Measurements from ENCODE around the gene WWOX.

The WWOX gene

DNA sequence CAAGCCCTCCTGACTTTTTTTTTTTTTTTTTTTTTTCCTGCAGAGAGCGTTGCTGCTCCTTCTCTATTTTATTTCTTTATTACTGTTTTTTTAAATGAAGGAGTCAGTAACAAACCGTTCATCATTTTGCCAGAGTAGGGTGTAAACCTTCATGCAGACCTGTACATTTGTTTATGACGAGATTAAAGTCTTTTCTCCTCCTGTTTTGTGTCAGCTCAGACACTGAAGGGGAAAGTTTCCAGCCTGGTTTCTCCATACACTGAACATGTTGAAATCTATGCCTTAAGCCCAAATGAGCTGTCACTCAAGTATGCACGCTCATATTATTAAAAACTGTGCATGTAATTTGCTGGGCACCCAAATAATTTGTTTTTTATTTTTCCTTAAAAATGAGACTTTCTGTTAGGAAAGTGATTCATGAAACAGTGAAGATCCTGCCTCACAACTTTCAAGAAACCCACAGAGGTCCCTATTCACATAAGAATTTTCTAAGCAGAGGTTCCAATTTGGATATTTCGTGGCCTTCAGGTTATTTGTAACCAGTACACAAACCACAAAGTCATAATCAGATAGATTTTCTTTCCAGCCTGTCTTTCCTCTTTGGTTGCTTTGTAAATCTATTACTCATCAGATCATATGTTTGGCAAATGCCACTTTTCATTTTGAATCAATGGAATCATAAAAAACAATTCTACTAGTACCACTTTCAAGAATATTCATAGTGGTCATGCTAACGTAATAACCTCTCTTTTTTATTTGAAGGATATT is 800.8 kb downstream of the WWOX start:
- no peak for DNase-seq (ENCODE audit: low read depth, low spot score)

- no peak for DNase-seq (ENCODE audit: low read depth, low spot score)
Measured at GRCh38 chr16:78900966-78901365, 801.5 kb downstream of the WWOX start.

GRCh38 chr16:78902321-78902720 is 802.9 kb downstream of the WWOX start:
- DNase-seq (ENCODE audit: low read depth, low spot score) = no peak

- no peak for DNase-seq (ENCODE audit: low read depth, low spot score)
Measured at GRCh38 chr16:78903237-78903636, 803.8 kb downstream of the WWOX start.

- no peak for DNase-seq (ENCODE audit: low read depth, low spot score)
Measured at GRCh38 chr16:78903843-78904242, 804.4 kb downstream of the WWOX start.

GRCh38 chr16:78906135-78906534 is 806.7 kb downstream of the WWOX start:
- DNase-seq (ENCODE audit: low read depth, low spot score) = no peak

GRCh38 chr16:78909226-78909625 is 809.8 kb downstream of the WWOX start:
- DNase-seq (ENCODE audit: low read depth, low spot score) = no peak

DNA sequence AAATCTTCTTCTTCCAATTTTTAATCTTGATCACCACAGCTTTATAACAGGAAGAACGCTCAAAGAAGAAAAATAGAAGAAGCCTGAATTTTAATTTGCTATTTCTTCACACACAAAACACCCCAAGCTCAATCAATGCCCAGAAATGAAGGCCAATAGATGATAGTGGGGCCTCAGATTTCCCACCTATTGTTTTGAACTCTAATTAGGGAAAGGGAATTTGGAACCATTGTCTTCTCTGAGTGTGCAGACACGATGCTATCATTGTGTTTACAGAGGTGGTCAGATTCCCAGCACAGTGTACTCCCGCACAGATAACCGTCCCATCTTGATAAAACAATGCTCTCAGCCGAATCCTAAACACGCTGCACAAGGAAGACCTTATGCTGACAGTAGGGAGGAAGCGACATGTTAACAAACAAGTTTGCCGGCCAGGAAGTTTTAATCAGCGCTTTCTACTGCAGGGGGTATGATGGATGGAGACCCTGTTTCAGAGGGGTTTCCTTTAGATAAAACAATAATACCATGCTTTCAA is 816.4 kb downstream of the WWOX start:
- DNase-seq (ENCODE audit: low read depth, low spot score) = no peak

DNA sequence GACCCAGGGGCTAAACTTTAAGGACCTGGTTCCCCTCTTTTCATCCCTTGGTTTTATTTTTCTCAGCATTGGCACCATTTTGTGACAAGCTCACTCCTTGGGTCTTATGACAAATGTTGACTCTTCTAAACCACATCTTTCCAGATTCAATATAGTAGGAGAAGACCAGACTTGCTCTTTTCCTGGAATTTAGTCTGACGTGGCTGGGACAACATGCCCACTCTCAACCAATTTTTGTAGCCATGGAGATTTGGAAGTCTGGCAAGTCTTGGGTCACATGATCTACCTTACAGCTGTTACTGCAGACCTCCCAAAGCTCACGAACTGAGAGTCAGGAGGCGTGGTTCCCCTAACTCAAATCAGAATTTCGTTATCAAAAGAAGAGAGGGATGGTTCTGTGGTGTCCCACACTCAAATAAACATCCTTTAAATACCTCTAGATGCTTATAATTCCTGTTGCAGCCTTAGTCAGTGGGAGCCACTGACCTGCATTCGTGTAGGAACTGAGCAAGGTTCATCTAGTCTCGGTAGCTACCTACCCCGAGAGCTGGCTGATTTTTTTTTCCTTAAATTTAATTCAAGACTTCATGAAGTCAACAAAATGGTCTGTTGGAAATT is 817.6 kb downstream of the WWOX start:
- no peak for DNase-seq (ENCODE audit: low read depth, low spot score)

DNA sequence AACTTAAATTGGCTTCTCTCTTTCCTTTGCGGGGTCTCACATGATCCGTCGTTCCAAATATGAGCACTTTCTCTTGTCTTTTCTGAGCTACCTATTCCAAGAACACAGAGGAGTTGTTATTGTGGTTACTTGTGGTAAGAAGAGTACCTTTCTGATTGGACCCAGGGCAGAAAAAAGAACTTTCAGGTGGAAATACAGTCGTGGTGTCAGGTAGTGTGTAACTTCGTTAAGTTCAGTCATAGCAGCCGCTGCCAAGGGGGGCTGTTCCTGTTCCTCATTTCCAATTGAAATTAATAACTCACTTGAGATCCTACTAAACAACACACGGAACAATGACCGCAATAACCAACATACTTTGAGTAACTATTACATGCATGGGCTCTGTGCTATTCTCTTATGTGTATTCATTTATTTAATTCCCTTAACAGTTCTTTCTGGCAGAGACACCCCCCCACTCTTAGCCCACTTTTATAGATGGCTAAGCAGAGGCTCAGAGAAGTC is 819.4 kb downstream of the WWOX start:
- DNase-seq (ENCODE audit: low read depth, low spot score) = no peak

DNA sequence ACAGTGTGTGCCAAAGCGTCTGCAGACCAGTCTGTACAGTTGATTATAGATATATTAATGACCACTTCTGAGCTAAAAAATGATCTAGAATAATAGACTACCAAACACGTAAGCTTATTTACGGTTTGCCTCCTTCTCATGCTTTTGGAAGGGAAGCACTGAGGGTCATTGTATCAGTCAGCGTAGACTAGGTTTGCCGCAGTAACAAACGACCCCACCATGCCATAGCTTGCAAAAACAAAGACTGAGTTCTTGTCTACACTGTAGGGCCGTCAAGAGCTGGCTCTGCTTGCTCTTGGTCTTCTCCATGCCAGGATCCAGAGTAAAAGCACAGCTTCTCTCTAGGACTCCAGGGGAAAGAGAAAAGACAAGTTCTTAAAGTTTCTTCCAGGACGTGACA is 820.4 kb downstream of the WWOX start:
- DNase-seq (ENCODE audit: low read depth, low spot score) = no peak

DNA sequence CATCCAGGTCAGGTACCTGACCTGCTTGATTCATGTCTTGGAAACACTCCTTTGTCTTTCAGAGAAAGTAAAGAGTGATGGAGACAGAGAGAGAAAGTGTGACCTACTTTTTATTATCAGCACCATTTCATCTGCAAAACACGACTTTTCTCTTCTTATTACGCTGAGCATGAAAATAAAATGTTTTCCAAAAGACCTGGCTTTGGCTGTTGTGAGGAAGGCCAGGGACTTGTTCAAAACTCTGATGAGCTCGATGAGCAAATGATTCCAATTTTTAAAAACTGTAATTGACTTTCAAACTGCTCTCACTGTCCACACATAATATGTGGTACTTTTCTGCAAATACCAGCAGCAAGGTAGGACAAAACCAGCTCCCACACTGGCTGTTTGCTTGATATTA is 821.2 kb downstream of the WWOX start:
- DNase-seq (ENCODE audit: low read depth, low spot score) = no peak

DNA sequence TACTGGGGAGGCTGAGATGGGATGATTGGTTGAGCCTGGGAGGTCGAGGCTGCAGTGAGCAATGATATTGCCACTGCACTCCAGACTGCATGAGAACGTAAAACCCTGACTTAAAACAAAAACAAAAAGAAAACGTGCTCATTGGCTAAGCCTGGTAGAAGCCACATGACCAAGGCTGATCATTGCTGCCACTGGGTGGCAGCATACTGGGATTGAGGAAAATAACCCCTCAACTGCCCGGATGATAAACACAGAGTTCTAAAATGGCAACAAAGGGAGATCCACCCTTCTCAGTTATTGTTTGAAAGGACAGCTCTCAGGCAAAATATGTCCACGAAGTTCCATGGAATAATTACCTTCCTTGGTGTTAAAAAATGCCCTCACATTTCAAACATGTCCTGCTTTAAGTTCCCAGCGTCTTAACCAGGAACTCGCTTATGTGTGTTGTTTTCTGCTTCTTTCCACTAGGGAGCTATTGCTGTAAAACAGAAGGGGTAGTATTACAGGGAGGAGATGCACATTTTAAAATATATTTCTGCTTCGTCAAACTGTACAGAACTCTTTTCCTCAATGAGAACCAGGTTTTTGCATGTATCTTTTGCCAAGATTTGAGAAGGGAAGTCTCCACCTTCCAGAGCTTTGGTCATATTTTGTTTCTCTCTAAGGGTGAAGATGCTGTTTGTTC is 825.8 kb downstream of the WWOX start:
- no peak for DNase-seq (ENCODE audit: low read depth, low spot score)

DNA sequence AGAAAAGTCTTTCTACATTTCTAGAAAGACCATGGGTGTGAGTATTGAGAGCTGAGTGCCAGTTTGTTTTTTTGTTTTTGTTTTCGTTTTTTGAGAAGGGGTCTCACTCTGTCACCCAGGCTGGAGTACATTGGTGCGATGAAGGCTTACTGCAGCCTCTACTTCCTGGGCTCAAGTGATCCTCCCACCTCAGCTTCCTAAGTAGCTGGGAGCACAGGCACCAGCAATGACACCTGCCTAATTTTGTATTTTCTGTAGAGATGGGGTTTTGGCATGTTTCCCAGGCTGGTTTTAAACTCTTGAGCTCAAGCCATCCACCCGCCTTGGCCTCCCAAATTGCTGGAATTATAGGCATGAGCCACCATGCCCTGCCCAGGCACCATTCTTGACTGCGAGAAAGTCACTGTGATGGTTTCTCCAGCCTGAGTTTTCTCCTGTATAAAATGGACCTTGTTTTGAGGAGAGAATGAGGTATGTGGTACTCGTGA is 827.3 kb downstream of the WWOX start:
- no peak for DNase-seq (ENCODE audit: low read depth, low spot score)

DNA sequence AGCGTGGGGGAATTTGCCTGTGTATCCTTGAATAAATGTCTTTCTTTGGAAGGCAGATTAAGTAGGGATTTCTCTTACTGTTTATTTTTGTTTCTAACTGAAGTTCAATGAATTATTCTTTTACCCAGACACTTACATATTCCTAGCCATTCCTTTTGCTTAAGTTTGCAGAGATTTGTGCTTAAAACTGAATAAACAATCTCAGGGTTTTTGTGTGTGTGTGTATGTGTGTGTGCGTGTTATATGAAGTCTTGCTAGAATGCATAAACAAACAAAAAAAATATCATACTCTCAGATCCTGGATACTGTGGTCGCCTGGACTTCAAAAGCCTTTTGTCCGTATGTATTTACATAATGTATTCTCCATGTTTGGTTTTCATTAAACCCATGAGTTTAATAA is 828.3 kb downstream of the WWOX start:
- DNase-seq (ENCODE audit: low read depth, low spot score) = no peak

DNA sequence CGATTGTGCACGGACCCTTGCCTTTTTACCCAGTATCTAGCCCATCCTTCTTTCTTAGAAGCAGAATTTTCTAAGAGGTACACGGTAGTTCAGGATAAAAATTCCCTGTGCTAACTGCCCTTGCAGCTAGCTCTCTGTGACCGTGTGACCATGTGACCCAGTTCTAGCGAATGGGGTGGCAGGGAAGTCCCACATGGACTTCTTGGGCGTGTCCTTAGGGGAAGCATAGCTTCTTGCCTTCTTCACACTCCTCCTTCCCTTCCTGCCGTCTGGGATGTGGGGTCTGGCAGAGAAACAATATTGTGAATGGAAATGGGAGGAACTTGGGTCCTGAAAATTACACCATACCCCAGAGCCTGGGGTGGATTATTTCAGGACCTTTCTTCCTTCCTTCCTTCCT is 830.4 kb downstream of the WWOX start:
- DNase-seq (ENCODE audit: low read depth, low spot score) = no peak

- no peak for DNase-seq (ENCODE audit: low read depth, low spot score)
Measured at GRCh38 chr16:78930561-78930960, 831.1 kb downstream of the WWOX start.

GRCh38 chr16:78931267-78931666 is 831.8 kb downstream of the WWOX start:
- DNase-seq (ENCODE audit: low read depth, low spot score) = no peak

- DNase-seq (ENCODE audit: low read depth, low spot score) = no peak
Measured at GRCh38 chr16:78931678-78932077, 832.2 kb downstream of the WWOX start.

DNA sequence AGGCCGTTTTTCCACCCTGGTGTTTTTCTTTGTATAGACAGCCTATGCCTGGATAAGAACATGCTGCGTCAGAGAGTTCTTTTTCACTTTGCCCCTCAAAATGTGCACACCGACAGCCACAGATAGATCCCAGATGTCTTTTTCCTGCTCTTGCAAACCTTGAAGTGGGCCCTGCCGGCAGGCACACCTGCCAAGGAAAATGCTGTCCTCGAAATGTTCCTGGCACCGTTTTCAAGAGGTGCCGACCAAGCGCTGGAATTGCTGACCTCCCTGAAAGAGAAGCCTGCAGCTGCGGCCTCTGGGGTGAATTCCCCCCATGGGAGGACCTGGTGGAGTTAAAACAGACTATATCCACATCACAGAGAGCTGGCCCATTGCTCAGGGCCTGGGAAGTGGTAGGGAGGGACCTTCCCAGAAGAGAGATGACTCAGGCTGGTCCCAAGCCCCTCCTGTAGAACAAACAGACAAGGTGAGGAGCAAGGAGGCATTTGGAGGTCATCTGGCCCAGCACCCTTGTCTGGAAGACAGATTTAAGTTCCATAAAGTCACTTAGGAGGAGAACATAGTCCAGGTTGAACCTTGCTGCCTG is 833.0 kb downstream of the WWOX start:
- no peak for DNase-seq (ENCODE audit: low read depth, low spot score)

DNA sequence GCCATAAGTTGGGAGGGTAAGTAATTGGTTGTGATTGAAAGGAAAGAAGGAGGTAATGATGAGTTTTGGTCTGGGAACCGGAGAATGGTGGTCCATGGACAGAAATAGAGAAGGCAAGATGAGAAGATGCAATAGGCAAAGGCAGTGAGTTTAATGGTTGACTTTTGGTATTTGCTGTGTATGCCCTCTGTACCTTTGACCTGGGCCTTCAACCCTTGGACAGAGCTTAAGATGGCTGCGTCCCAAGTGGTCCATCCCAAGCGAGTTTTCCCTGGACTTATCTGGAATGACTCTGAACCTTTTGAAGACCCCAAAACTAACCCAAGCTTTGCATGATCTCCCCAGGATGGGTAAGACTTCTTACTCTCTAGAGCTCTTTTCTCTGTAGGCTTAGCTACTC is 836.6 kb downstream of the WWOX start:
- no peak for DNase-seq (ENCODE audit: low read depth, low spot score)

GRCh38 chr16:78939597-78939996 is 840.1 kb downstream of the WWOX start:
- DNase-seq (ENCODE audit: low read depth, low spot score) = no peak

Measured in brain pericyte (primary cell).